Peyer's patch (tissue), 4 donors: ENCODE measurements around the gene MLLT1. TPM values are rescaled to one million over a fixed set of nuclear protein-coding genes. Genes with fewer than 3 reads are reported as not detected.

ENCODE experiments used
- DNase-seq, 3 donors: peaks; one replicate each; pipeline ENCODE4 v3.0.0-alpha.2; 2017 to 2019
- H3K27ac ChIP-seq, 4 donors: fragments of 200-600 bp; sonication (generic); one replicate each; pipeline ENCODE4 v1.5.1; 2016 to 2019
- H3K27me3 ChIP-seq, 2 donors: fragments of 200-600 bp; sonication (generic); one replicate each; pipeline ENCODE4 v1.5.1; 2019
- H3K36me3 ChIP-seq, 3 donors: fragments of 200-600 bp; sonication (generic); one replicate each; pipeline ENCODE4 v1.5.1; 2016 to 2019
- H3K4me1 ChIP-seq, 4 donors: fragments of 200-600 bp; sonication (generic); one replicate each; pipeline ENCODE4 v1.5.1; 2016 to 2019
- H3K4me3 ChIP-seq, 4 donors: fragments of 200-600 bp; sonication (generic); 1 replicate in 3 of 4; 2 replicates in 1 of 4; pipeline ENCODE4 v1.5.1; 2016 to 2019; ENCODE audit warnings: mild to moderate bottlenecking in 1 of 4
- H3K9me3 ChIP-seq, 4 donors: fragments of 200-600 bp; sonication (generic); one replicate each; pipeline ENCODE4 v1.5.1; 2016 to 2019; ENCODE audit warnings: mild to moderate bottlenecking in 1 of 4
- POLR2A ChIP-seq, 2 donors: fragments of 450-650 bp; IDR thresholded peaks; one replicate each; pipeline ENCODE4 v1.5.1; 2017; ENCODE audit warnings: antibody characterized with exemption in 2 of 2, mild to moderate bottlenecking in 2 of 2, moderate library complexity in 2 of 2
- total RNA-seq, 4 donors: library from RNA; depleted of rRNA; stranded (reverse); fragments of >200 nt; gene quantifications; one replicate each; pipeline ENCODE4 v1.1.0, GENCODE V29; 2016
- TF ChIP-seq, protein P1 (sequence below), 6 experiments: fragments of 450-650 bp in 4 of 6; fragments of 200-600 bp in 2 of 6; sonication (generic) in 1 of 6; IDR thresholded peaks; one replicate each; pipeline ENCODE4 v1.5.1; 2017 to 2019; ENCODE audit warnings: antibody characterized with exemption in 6 of 6, mild to moderate bottlenecking in 3 of 6, moderate library complexity in 1 of 6

The MLLT1 gene, protein sequence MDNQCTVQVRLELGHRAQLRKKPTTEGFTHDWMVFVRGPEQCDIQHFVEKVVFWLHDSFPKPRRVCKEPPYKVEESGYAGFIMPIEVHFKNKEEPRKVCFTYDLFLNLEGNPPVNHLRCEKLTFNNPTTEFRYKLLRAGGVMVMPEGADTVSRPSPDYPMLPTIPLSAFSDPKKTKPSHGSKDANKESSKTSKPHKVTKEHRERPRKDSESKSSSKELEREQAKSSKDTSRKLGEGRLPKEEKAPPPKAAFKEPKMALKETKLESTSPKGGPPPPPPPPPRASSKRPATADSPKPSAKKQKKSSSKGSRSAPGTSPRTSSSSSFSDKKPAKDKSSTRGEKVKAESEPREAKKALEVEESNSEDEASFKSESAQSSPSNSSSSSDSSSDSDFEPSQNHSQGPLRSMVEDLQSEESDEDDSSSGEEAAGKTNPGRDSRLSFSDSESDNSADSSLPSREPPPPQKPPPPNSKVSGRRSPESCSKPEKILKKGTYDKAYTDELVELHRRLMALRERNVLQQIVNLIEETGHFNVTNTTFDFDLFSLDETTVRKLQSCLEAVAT
- 10 to 100 TPM in 3 of 4 donors, 1 to 10 TPM in 1; 9.5 to 24.8 (median 19.3) TPM for total RNA-seq

DNA sequence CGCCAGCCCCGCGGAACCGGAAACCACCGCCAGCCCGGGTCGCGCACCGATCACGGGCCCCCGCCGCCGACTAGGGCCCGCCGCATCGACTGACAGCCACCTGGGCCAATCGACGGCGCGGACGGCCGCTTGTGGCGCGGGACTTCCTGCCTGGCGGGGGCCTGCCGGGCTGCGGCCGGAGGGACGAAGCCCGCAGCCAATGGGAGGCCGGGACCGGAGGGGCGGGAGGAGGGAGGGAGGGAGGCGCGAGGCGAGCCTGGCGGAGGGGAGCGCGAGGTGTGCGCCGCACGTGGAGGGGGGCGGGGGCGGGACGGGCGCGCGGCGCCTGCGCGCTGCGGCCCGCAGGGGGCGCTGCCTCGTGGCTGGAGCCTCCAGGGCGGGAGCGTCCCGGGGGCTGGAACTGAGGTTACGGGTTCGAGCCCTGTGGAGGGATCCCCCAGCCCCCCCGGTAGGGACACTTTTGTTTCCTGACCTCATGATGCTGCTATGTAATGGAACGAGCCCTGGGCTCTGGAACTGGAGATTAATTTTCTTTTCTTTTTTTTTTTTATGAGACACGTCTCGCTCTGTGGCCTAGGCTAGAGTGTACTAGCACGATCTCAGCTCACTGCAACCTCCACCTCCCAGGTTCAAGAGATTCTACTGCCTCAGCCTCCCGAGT lies at the start of gene MLLT1:
TSS of gene MLLT1 (minus strand) at position 45 of the 661 bp plus-strand sequence. CDS start 191 bp downstream, outside the sequence.
- Histone ChIP-seq H3K36me3 (no peaks in the 10 kb centered on the region), H3K27me3 (no peaks in the 10 kb centered on the region), H3K9me3 (no peaks in the 10 kb centered on the region), H3K4me3 (peak within 1 kb of the TSS; percentile 74 to 99 (median 84)), H3K4me1 (peaks cover 0 to 37% (median 13%) of the 10 kb centered on the region in 4 donors), H3K27ac (peak within 1 kb of the TSS; percentile 65 to 85 (median 81))
- TF ChIP-seq, protein P1, sequence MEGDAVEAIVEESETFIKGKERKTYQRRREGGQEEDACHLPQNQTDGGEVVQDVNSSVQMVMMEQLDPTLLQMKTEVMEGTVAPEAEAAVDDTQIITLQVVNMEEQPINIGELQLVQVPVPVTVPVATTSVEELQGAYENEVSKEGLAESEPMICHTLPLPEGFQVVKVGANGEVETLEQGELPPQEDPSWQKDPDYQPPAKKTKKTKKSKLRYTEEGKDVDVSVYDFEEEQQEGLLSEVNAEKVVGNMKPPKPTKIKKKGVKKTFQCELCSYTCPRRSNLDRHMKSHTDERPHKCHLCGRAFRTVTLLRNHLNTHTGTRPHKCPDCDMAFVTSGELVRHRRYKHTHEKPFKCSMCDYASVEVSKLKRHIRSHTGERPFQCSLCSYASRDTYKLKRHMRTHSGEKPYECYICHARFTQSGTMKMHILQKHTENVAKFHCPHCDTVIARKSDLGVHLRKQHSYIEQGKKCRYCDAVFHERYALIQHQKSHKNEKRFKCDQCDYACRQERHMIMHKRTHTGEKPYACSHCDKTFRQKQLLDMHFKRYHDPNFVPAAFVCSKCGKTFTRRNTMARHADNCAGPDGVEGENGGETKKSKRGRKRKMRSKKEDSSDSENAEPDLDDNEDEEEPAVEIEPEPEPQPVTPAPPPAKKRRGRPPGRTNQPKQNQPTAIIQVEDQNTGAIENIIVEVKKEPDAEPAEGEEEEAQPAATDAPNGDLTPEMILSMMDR (IDR thresholded peaks at IDR 0.05), result peak; percentile 40 to 85 (median 59)
- no peak for TF ChIP-seq POLR2A (IDR thresholded peaks at IDR 0.05)
- DNase-seq, result peak; percentile 92 to 99 (median 98)

DNA sequence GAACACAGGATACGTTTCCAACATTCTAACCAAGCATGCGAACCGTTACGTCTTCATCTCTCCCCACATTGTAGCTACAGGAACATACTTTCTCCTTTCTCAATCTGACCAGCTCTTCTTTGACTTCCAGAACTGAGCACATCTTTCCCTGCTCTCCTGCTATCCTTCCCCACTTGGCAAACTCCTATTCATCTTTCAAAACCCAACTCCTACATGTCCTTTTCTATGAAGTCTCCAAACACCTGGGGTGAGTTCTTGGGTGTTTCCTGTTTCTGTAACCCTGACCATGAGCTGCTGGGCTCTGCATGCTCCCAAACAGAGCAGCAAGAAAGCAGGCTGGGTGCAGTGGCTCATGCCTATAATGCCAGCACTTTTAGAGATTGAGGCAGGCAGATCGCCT lies 47.0 kb upstream of the MLLT1 start:
- no peak for DNase-seq
- no peak overlapping the region for H3K27ac ChIP-seq
- no peaks in the 10 kb centered on the region for H3K36me3 ChIP-seq
- no peaks in the 10 kb centered on the region for H3K9me3 ChIP-seq
- TF ChIP-seq, protein P1 (IDR thresholded peaks at IDR 0.05), result no peak
- TF ChIP-seq POLR2A (IDR thresholded peaks at IDR 0.05), result no peak
- no peaks in the 10 kb centered on the region for H3K4me1 ChIP-seq
- no peak overlapping the region for H3K4me3 ChIP-seq
- no peaks in the 10 kb centered on the region for H3K27me3 ChIP-seq

DNA sequence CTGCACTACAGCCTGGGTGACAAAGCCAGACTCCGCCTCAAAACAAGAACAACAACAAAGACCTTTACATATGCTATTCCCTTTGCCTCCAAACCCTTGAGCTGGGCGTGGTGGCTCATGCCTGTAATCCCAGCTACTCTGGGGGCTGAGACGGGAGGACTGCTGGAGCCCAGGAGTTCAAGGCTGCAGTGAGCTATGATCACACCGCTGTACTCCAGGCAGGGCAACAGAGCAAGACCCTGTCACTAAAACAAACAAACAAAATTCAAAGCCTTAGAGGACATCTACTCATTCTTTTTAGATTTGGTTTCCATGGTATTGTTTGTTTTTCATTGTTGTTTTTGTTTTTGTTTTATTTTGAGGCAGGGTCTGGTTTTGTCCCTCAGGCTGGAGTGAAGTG lies 45.8 kb upstream of the MLLT1 start:
- Histone ChIP-seq H3K9me3 (no peaks in the 10 kb centered on the region), H3K4me3 (no peak overlapping the region), H3K27ac (no peak overlapping the region), H3K4me1 (no peaks in the 10 kb centered on the region), H3K36me3 (no peaks in the 10 kb centered on the region), H3K27me3 (no peaks in the 10 kb centered on the region)
- no peak for TF ChIP-seq POLR2A (IDR thresholded peaks at IDR 0.05)
- TF ChIP-seq, protein P1 (IDR thresholded peaks at IDR 0.05), result no peak
- no peak for DNase-seq

DNA sequence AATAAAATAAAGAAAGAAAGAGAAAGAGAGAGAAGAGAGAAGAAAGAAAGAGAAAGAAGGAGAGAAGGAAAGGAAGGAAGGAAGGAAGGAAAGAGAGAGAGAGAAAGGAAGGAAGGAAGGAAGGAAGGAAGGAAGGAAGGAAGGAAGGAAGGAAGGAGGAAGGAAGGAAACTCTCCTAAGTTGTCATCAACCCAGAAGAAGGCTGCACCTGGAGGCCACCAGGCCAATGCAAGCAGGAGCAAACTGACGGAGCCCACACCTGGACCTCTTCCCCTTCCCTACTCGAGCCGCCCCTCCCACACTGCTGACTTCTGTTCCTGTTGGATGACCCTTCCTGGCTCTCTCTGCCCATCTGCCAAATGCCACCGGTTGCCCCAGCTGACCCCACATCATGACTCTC lies 45.0 kb upstream of the MLLT1 start:
- H3K4me1 ChIP-seq, result no peaks in the 10 kb centered on the region
- no peak for DNase-seq
- TF ChIP-seq POLR2A (IDR thresholded peaks at IDR 0.05), result no peak
- TF ChIP-seq, protein P1 (IDR thresholded peaks at IDR 0.05), result no peak
- H3K36me3 ChIP-seq, result no peaks in the 10 kb centered on the region
- H3K4me3 ChIP-seq, result no peak overlapping the region
- no peaks in the 10 kb centered on the region for H3K9me3 ChIP-seq
- H3K27ac ChIP-seq, result no peak overlapping the region
- H3K27me3 ChIP-seq, result no peaks in the 10 kb centered on the region

DNA sequence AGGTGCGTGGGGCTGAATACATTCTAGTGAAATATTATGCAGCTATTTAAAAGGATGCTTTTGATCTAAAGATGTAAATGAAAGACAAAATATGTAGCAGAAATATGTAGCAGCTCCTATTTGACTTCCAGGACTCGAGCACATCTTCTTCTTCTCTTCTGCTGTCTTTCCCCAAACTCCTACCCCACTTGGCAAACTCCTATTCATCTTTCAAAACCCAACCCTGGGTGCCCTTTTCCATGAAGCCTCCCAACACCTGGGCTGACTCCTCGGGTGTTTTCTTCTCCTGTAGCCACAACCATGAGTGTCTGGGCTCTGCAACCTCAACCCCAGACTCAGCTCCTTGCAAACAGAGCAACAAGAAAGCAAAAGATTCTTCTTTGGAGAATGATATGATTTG lies 42.5 kb upstream of the MLLT1 start:
- no peak overlapping the region for H3K27ac ChIP-seq
- H3K27me3 ChIP-seq, result no peaks in the 10 kb centered on the region
- no peaks in the 10 kb centered on the region for H3K36me3 ChIP-seq
- H3K9me3 ChIP-seq, result no peaks in the 10 kb centered on the region
- no peaks in the 10 kb centered on the region for H3K4me1 ChIP-seq
- TF ChIP-seq, protein P1 (IDR thresholded peaks at IDR 0.05), result no peak
- TF ChIP-seq POLR2A (IDR thresholded peaks at IDR 0.05), result no peak
- H3K4me3 ChIP-seq, result no peak overlapping the region
- no peak for DNase-seq
